ENCODE measurements around the gene UGT1A9. TPM values are rescaled to one million over a fixed set of nuclear protein-coding genes. Genes with fewer than 3 reads are reported as not detected.
A peak's percentile ranks its signal among the peaks of the same experiment; 100 is the strongest.

UGT1A9 gene
- total and polyA plus RNA-seq, 2 of the 13 experiments (the other 11 are each of a cell fraction or from before 2014, with no cell fraction given) = 0.07 TPM; not detected in 1

DNA sequence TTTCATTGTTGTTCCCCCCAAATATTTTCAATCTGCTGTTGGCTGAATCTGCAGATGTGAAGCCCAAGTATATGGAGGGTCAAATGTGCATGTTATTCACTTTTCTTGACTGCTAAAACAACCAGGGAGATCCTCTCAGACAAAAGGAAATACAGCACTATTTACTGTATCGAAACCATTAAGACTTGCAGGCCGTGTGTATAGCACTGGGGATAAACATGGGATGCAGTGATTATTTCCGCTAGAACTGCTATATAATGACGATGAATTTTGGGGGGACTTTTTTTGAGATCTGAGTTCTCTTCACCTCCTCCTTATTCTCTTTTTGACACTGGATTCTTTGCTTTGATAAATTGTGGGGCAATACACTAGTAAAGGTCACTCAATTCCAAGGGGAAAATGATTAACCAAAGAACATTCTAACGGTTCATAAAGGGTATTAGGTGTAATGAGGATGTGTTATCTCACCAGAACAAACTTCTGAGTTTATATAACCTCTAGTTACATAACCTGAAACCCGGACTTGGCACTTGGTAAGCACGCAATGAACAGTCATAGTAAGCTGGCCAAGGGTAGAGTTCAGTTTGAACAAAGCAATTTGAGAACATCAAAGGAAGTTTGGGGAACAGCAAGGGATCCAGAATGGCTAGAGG, 84.9 kb downstream of the UGT1A9 start (continued):
- TF ChIP-seq, protein P1, sequence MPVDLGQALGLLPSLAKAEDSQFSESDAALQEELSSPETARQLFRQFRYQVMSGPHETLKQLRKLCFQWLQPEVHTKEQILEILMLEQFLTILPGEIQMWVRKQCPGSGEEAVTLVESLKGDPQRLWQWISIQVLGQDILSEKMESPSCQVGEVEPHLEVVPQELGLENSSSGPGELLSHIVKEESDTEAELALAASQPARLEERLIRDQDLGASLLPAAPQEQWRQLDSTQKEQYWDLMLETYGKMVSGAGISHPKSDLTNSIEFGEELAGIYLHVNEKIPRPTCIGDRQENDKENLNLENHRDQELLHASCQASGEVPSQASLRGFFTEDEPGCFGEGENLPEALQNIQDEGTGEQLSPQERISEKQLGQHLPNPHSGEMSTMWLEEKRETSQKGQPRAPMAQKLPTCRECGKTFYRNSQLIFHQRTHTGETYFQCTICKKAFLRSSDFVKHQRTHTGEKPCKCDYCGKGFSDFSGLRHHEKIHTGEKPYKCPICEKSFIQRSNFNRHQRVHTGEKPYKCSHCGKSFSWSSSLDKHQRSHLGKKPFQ (CRISPR knock-in tag; IDR thresholded peaks at IDR 0.05; ENCODE audit: insufficient replicate concordance) = peak; percentile 39
- TF ChIP-seq TIGD3 (CRISPR knock-in tag; IDR thresholded peaks at IDR 0.05; ENCODE audit: borderline replicate concordance) (no peak), SRF (IDR thresholded peaks at IDR 0.05; ENCODE audit: low read depth, low read length) (no peak), ZNF850 (CRISPR knock-in tag; conservative IDR thresholded peaks at IDR 0.05) (no peak), ZNF839 (CRISPR knock-in tag; IDR thresholded peaks at IDR 0.05; ENCODE audit: borderline replicate concordance) (no peak), GATAD1 (CRISPR knock-in tag; IDR thresholded peaks at IDR 0.05) (peak; percentile 55), KLF15 (CRISPR knock-in tag; IDR thresholded peaks at IDR 0.05; ENCODE audit: borderline replicate concordance) (0 out of 2 replicates have a peak, but pooled peaks have one; percentile 27), SOX13 (IDR thresholded peaks at IDR 0.05) (peak; percentile 98), SOX13 (CRISPR knock-in tag; conservative IDR thresholded peaks at IDR 0.05 in 1 of 2, IDR thresholded peaks at IDR 0.05 in 1 of 2) (peak in 1 of 2 experiments; percentile 97; a peak in 2 of 4 replicates), ELF1 (CRISPR knock-in tag; IDR thresholded peaks at IDR 0.05) (peak; percentile 39; the same call in 1 of the 2 replicates), ZNF746 (CRISPR knock-in tag; IDR thresholded peaks at IDR 0.05) (peak; percentile 54; the same call in 1 of the 2 replicates), HOXA9 (CRISPR knock-in tag; IDR thresholded peaks at IDR 0.05; ENCODE audit: borderline replicate concordance) (peak; percentile 84; the same call in 1 of the 2 replicates)
- TF ChIP-seq, protein P2, sequence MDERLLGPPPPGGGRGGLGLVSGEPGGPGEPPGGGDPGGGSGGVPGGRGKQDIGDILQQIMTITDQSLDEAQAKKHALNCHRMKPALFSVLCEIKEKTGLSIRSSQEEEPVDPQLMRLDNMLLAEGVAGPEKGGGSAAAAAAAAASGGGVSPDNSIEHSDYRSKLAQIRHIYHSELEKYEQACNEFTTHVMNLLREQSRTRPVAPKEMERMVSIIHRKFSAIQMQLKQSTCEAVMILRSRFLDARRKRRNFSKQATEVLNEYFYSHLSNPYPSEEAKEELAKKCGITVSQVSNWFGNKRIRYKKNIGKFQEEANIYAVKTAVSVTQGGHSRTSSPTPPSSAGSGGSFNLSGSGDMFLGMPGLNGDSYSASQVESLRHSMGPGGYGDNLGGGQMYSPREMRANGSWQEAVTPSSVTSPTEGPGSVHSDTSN (CRISPR knock-in tag; IDR thresholded peaks at IDR 0.05) = 0 out of 2 replicates have a peak, but pooled peaks have one; percentile 46
- TF ChIP-seq, protein P3, sequence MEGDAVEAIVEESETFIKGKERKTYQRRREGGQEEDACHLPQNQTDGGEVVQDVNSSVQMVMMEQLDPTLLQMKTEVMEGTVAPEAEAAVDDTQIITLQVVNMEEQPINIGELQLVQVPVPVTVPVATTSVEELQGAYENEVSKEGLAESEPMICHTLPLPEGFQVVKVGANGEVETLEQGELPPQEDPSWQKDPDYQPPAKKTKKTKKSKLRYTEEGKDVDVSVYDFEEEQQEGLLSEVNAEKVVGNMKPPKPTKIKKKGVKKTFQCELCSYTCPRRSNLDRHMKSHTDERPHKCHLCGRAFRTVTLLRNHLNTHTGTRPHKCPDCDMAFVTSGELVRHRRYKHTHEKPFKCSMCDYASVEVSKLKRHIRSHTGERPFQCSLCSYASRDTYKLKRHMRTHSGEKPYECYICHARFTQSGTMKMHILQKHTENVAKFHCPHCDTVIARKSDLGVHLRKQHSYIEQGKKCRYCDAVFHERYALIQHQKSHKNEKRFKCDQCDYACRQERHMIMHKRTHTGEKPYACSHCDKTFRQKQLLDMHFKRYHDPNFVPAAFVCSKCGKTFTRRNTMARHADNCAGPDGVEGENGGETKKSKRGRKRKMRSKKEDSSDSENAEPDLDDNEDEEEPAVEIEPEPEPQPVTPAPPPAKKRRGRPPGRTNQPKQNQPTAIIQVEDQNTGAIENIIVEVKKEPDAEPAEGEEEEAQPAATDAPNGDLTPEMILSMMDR (CRISPR knock-in tag; IDR thresholded peaks at IDR 0.05) = no peak
- TF ChIP-seq, protein P4, sequence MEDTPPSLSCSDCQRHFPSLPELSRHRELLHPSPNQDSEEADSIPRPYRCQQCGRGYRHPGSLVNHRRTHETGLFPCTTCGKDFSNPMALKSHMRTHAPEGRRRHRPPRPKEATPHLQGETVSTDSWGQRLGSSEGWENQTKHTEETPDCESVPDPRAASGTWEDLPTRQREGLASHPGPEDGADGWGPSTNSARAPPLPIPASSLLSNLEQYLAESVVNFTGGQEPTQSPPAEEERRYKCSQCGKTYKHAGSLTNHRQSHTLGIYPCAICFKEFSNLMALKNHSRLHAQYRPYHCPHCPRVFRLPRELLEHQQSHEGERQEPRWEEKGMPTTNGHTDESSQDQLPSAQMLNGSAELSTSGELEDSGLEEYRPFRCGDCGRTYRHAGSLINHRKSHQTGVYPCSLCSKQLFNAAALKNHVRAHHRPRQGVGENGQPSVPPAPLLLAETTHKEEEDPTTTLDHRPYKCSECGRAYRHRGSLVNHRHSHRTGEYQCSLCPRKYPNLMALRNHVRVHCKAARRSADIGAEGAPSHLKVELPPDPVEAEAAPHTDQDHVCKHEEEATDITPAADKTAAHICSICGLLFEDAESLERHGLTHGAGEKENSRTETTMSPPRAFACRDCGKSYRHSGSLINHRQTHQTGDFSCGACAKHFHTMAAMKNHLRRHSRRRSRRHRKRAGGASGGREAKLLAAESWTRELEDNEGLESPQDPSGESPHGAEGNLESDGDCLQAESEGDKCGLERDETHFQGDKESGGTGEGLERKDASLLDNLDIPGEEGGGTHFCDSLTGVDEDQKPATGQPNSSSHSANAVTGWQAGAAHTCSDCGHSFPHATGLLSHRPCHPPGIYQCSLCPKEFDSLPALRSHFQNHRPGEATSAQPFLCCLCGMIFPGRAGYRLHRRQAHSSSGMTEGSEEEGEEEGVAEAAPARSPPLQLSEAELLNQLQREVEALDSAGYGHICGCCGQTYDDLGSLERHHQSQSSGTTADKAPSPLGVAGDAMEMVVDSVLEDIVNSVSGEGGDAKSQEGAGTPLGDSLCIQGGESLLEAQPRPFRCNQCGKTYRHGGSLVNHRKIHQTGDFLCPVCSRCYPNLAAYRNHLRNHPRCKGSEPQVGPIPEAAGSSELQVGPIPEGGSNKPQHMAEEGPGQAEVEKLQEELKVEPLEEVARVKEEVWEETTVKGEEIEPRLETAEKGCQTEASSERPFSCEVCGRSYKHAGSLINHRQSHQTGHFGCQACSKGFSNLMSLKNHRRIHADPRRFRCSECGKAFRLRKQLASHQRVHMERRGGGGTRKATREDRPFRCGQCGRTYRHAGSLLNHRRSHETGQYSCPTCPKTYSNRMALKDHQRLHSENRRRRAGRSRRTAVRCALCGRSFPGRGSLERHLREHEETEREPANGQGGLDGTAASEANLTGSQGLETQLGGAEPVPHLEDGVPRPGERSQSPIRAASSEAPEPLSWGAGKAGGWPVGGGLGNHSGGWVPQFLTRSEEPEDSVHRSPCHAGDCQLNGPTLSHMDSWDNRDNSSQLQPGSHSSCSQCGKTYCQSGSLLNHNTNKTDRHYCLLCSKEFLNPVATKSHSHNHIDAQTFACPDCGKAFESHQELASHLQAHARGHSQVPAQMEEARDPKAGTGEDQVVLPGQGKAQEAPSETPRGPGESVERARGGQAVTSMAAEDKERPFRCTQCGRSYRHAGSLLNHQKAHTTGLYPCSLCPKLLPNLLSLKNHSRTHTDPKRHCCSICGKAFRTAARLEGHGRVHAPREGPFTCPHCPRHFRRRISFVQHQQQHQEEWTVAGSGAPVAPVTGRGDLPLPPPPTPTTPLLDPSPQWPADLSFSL (CRISPR knock-in tag; IDR thresholded peaks at IDR 0.05) = no peak
